K562 (cell line): Measurements from ENCODE around the gene DBP. TPM values are rescaled to one million over a fixed set of nuclear protein-coding genes. Genes with fewer than 3 reads are reported as not detected.
A peak's percentile ranks its signal among the peaks of the same experiment; 100 is the strongest.
"Not testable (repeated sequence)": the region's sequence is repeated elsewhere in the genome, so short reads cannot be mapped to it uniquely, and the experiment has no call there.

Experiments used
- ATAC-seq: fragments of 200-7000 bp; cut with Tn5 transposase; 3 replicates; pipeline ENCODE4 v1.9.1; 2020; ENCODE audit warnings: moderate library complexity
- BruUV-seq: library from RNA; stranded (reverse); fragments of 400-500 nt; replicated peaks from 2 replicates; lab custom pipeline; 2021; lab: Mats Ljungman, UMichigan
- CTCF ChIA-PET: fragments of 300-600 bp; formaldehyde crosslinking; extraction: SDS; loops from one replicate; lab custom pipeline; 2021; ENCODE audit warnings: low intra/inter-chr PET ratio; lab: Yijun Ruan, JAX
- POLR2A ChIA-PET: fragments of 300-600, 350-650 bp; sonication (Branson Sonifier 250); formaldehyde crosslinking; extraction: SDS; loops from one replicate; lab custom pipeline; 2021; ENCODE audit warnings: antibody characterized with exemption, inconsistent platforms; lab: Yijun Ruan, JAX
- DNase-seq, 4 experiments: peaks; one replicate each; pipeline versions ENCODE4 v3.0.0 to v3.0.0-alpha.2; 2011 to 2018; ENCODE audit warnings: low spot score in 3 of 4, mixed read lengths in 3 of 4; ENCODE audit errors: extremely low read depth in 1 of 4
- FAIRE-seq: peaks from 2 replicates; lab custom pipeline; 2011; peaks lifted over from hg19 to GRCh38; lab: Jason Lieb, UNC
- H2AFZ ChIP-seq: 2 replicates; pipeline ENCODE4 v1.6.0; 2011; ENCODE audit warnings: low read depth, low read length, control low read depth, inconsistent platforms
- H3K27ac ChIP-seq: fragments of 200-600 bp; 3 replicates; pipeline ENCODE4 v1.8.0; 2011; ENCODE audit warnings: low read depth, mild to moderate bottlenecking, control low read depth, inconsistent platforms, low read length, moderate library complexity, mixed read lengths; ENCODE audit errors: extremely low read depth
- H3K27me3 ChIP-seq, 2 experiments: fragments of 300-600 bp in 1 of 2; 2 replicates in 1 of 2; 3 replicates in 1 of 2; pipeline versions ENCODE4 v1.6.0 to v1.8.0; 2011; ENCODE audit warnings: inconsistent platforms in 2 of 2, low read length in 2 of 2, mild to moderate bottlenecking in 1 of 2, mixed read lengths in 1 of 2, moderate library complexity in 1 of 2; ENCODE audit not compliant: control insufficient read depth in 2 of 2, insufficient read depth in 2 of 2
- H3K36me3 ChIP-seq: fragments of 300-600 bp; 3 replicates; pipeline ENCODE4 v1.8.0; 2011; ENCODE audit warnings: mild to moderate bottlenecking, low read length, inconsistent platforms; ENCODE audit not compliant: control insufficient read depth, insufficient read depth
- H3K4me1 ChIP-seq, 2 experiments: fragments of 200-600 bp in 1 of 2; replicated peaks in 1 of 2; 2 replicates in 1 of 2; 3 replicates in 1 of 2; pipeline versions ENCODE4 v1.5.1 to v1.8.0; 2011; ENCODE audit warnings: inconsistent platforms in 2 of 2, low read length in 2 of 2, mild to moderate bottlenecking in 1 of 2, mixed read lengths in 1 of 2, moderate library complexity in 1 of 2; ENCODE audit not compliant: control insufficient read depth in 2 of 2, insufficient read depth in 2 of 2
- H3K4me2 ChIP-seq: 2 replicates; pipeline ENCODE4 v1.6.1; 2011; ENCODE audit warnings: low read length, control low read depth, inconsistent platforms, mixed read lengths; ENCODE audit not compliant: insufficient read depth
- H3K4me3 ChIP-seq: fragments of 200-600 bp; sonication (generic), shearing (Covaris generic); 2 replicates; pipeline ENCODE4 v1.5.1; 2016; ENCODE audit warnings: control low read depth, inconsistent platforms
- H3K79me2 ChIP-seq: fragments of 200-600 bp; 3 replicates; pipeline ENCODE4 v1.8.0; 2011; ENCODE audit warnings: low read length, inconsistent platforms; ENCODE audit not compliant: control insufficient read depth, insufficient read depth
- H3K9ac ChIP-seq, 2 experiments: 2 replicates each; pipeline versions ENCODE4 v1.6.0 to v1.6.1; 2011; ENCODE audit warnings: low read depth in 2 of 2, low read length in 2 of 2, control low read depth in 1 of 2, inconsistent platforms in 1 of 2, mild to moderate bottlenecking in 1 of 2, mixed read lengths in 1 of 2; ENCODE audit not compliant: insufficient read depth in 1 of 2
- H3K9me1 ChIP-seq: one replicate; pipeline ENCODE4 v1.6.0; 2011; ENCODE audit warnings: inconsistent platforms, mild to moderate bottlenecking, low read length, moderate library complexity; ENCODE audit not compliant: control insufficient read depth, insufficient read depth
- H3K9me3 ChIP-seq: replicated peaks from 2 replicates; pipeline ENCODE4 v1.5.1; 2011; ENCODE audit warnings: low read depth, low read length, inconsistent platforms; ENCODE audit not compliant: control insufficient read depth, insufficient read depth
- H4K20me1 ChIP-seq: replicated peaks from 2 replicates; pipeline ENCODE4 v1.6.1; 2011; ENCODE audit warnings: low read length, inconsistent platforms, mixed read lengths; ENCODE audit not compliant: control insufficient read depth, insufficient read depth
- ATF7 ChIP-seq: fragments of 450-650 bp; IDR thresholded peaks from 2 replicates; pipeline ENCODE4 v1.7.1; 2014; ENCODE audit warnings: mild to moderate bottlenecking, moderate library complexity
- BCOR ChIP-seq: fragments of 450-650 bp; IDR thresholded peaks from 2 replicates; pipeline ENCODE4 v1.6.1; 2016
- HLTF ChIP-seq: fragments of 450-650 bp; IDR thresholded peaks from 2 replicates; pipeline ENCODE4 v1.6.1; 2016
- MEIS2 ChIP-seq: fragments of 450-650 bp; IDR thresholded peaks from 2 replicates; pipeline ENCODE4 v1.6.1; 2014; ENCODE audit warnings: mild to moderate bottlenecking; ENCODE audit not compliant: partially characterized antibody
- RBM25 ChIP-seq: fragments of 200-400 bp; formaldehyde crosslinking; IDR thresholded peaks from 2 replicates; pipeline ENCODE4 v1.6.1; 2018; ENCODE audit warnings: low read length, low read depth, moderate library complexity; ENCODE audit not compliant: severe bottlenecking
- WHSC1 ChIP-seq: IDR thresholded peaks from one replicate; pipeline ENCODE4 v1.6.1; 2012; ENCODE audit warnings: low read length, control low read depth, inconsistent platforms
- ZNF589 ChIP-seq: fragments of 200-800 bp; sonication (Bioruptor generic); IDR thresholded peaks from 2 replicates; pipeline ENCODE4 v1.6.1; 2016; ENCODE audit warnings: low read depth, missing genetic modification characterization, missing compliant biosample characterization
- ZNF766 ChIP-seq: fragments of 200-800 bp; sonication (Bioruptor generic); conservative IDR thresholded peaks from 2 replicates; pipeline ENCODE4 v1.6.1; 2016; ENCODE audit warnings: missing genetic modification characterization, missing compliant biosample characterization
- WGBS: fragments of 100-300 bp; shearing (Covaris generic); methylation state at CpG from one replicate; pipeline ENCODE4 v1.1.6; 2016; ENCODE audit warnings: low coverage, mixed read lengths; ENCODE audit not compliant: insufficient coverage; ENCODE audit errors: missing lambda C conversion rate; 5-methylcytosine and 5-hydroxymethylcytosine counted together
- in situ Hi-C: fragments of 300-500 bp; cut with MboI; formaldehyde crosslinking; loops from 4 replicates; pipeline ENCODE4 v1.15.0; 2018; ENCODE audit warnings: inconsistent platforms, mixed read lengths
- intact Hi-C: fragments of 100-400 bp; cut with micrococcal nuclease; formaldehyde crosslinking; loops from 2 replicates; pipeline ENCODE4 v1.14.2; 2022
- polyA plus RNA-seq, 8 experiments: library from polyadenylated mRNA; depleted of rRNA in 4 of 8; stranded (reverse) in 5 of 8; unstranded in 3 of 8; fragments of >200 nt; fragmentation: Nextera tagmentation in 2 of 8; fragmentation: Illumina TruSeq in 1 of 8; extraction: Ambion mirVana in 2 of 8; extraction: Trizol in 1 of 8; gene quantifications; 2 replicates each; pipeline versions ENCODE4 v1.2.1 to v1.2.3, GENCODE V29; 2011 to 2014; ENCODE audit warnings: inconsistent platforms in 1 of 8, missing spikeins in 1 of 8
- total RNA-seq, 7 experiments: library from RNA; depleted of rRNA in 6 of 7; stranded (reverse); fragments of >200 nt in 6 of 7; fragmentation: Illumina TruSeq in 2 of 7; extraction: Trizol in 2 of 7; gene quantifications; 2 replicates each; pipeline versions ENCODE4 v1.2.1 to v1.2.3, GENCODE V29; 2011 to 2021; ENCODE audit warnings: low replicate concordance in 1 of 7

Gene DBP
- total and polyA plus RNA-seq, 9 of the 15 experiments (the other 6 are each of a cell fraction or from before 2014, with no cell fraction given): 0.25 to 5.5 (median 1.8) TPM

GRCh38 chr19:48657828-48658227 lies 20.6 kb upstream of the DBP start:
- FAIRE-seq, H3K4me2 ChIP-seq, H3K27me3 ChIP-seq, BruUV-seq, H3K9ac ChIP-seq, H3K27ac ChIP-seq, H3K9me3 ChIP-seq, H3K79me2 ChIP-seq, intact Hi-C loops, H3K36me3 ChIP-seq, in situ Hi-C loops, H2AFZ ChIP-seq, H3K9me1 ChIP-seq, CTCF ChIA-PET, DNase-seq, H4K20me1 ChIP-seq, H3K4me3 ChIP-seq, ATAC-seq: not testable (repeated sequence)
- H3K4me1 ChIP-seq: peaks cover 12 to 35% of the 10 kb centered on the region in 2 experiments
- WGBS: 54% methylated on average over 2 of the region's 5 CpGs
- POLR2A ChIA-PET: interaction anchor here (0.6 to 0.9 kb wide), 2 partner anchors 12 to 362 kb away, joined by 3 to 5 read pairs; partner anchors contain the start of gene CA11
- peak; percentile 12 for TF ChIP-seq RBM25
- peak; percentile 33; the same call in 1 of the 2 replicates for TF ChIP-seq BCOR

- in situ Hi-C loops: no loop called here
- Histone ChIP-seq H3K9me3 (no peaks in the 10 kb centered on the region), H3K4me2 (no peak overlapping the region), H3K9me1 (no peaks in the 10 kb centered on the region), H3K79me2 (no peaks in the 10 kb centered on the region), H4K20me1 (no peaks in the 10 kb centered on the region), H3K36me3 (no peaks in the 10 kb centered on the region), H3K27me3 (no peaks in the 10 kb centered on the region), H3K4me3 (no peak overlapping the region), H2AFZ (peak overlapping the region; percentile 56), H3K27ac (no peak overlapping the region), H3K4me1 (peaks cover 14 to 40% of the 10 kb centered on the region in 2 experiments), H3K9ac (peak overlapping the region in 1 of 2 experiments; percentile 30; a peak in 1 of 4 replicates)
- WGBS: 42% methylated on average over 16 of the region's 16 CpGs
- TF ChIP-seq ATF7: no peak
- no peak for TF ChIP-seq HLTF
- no peak for TF ChIP-seq ZNF766
- no peak for TF ChIP-seq ZNF589 (CRISPR knock-in tag)
- TF ChIP-seq MEIS2: no peak
- no peak for TF ChIP-seq WHSC1
- CTCF ChIA-PET: no interaction called here
- BruUV-seq: no TSS peak
- DNase-seq (no peak), FAIRE-seq (no peak), ATAC-seq (no peak)
- POLR2A ChIA-PET: interaction anchor here (0.6 to 0.9 kb wide), 4 partner anchors 11 to 363 kb away, joined by 3 to 5 read pairs (median 3); partner anchors contain the start of gene CA11
- intact Hi-C loops: no loop called here
These were observed 19.8 kb upstream of the DBP start for GRCh38 chr19:48656840-48657474.
